ENCODE data around the gene APEH. TPM values are rescaled to one million over a fixed set of nuclear protein-coding genes. Genes with fewer than 3 reads are reported as not detected.
A peak's percentile ranks its signal among the peaks of the same experiment; 100 is the strongest.
"Not testable (repeated sequence)": the region's sequence is repeated elsewhere in the genome, so short reads cannot be mapped to it uniquely, and the experiment has no call there.

APEH gene
- total RNA-seq, 1 experiment from 2014 or later, result 87.5 TPM

- not testable (repeated sequence) for H3K27me3 ChIP-seq, H3K36me3 ChIP-seq, H3K4me3 ChIP-seq, DNase-seq, H3K9me3 ChIP-seq
Observed at GRCh38 chr3:49695350-49696015, 21.3 kb downstream of the APEH start.

GRCh38 chr3:49699281-49699979 lies 25.3 kb downstream of the APEH start:
- Histone ChIP-seq H3K36me3 (no peaks in the 10 kb centered on the region), H3K9me3 (no peaks in the 10 kb centered on the region), H3K27me3 (no peaks in the 10 kb centered on the region), H3K4me3 (no peak overlapping the region)
- no peak for DNase-seq

- DNase-seq, result no peak
- no peaks in the 10 kb centered on the region for H3K9me3 ChIP-seq
- H3K4me3 ChIP-seq, result no peak overlapping the region
- H3K36me3 ChIP-seq, result no peaks in the 10 kb centered on the region
- H3K27me3 ChIP-seq, result no peaks in the 10 kb centered on the region
Observed at GRCh38 chr3:49700014-49700413, 25.9 kb downstream of the APEH start.

- Histone ChIP-seq H3K36me3 (no peaks in the 10 kb centered on the region), H3K27me3 (no peaks in the 10 kb centered on the region), H3K9me3 (no peaks in the 10 kb centered on the region), H3K4me3 (no peak overlapping the region)
- DNase-seq, result no peak
Observed at GRCh38 chr3:49700453-49701128, 26.4 kb downstream of the APEH start.

GRCh38 chr3:49701388-49702077 lies 27.4 kb downstream of the APEH start:
- DNase-seq, result no peak
- H3K4me3 ChIP-seq, result no peak overlapping the region
- no peaks in the 10 kb centered on the region for H3K27me3 ChIP-seq
- H3K36me3 ChIP-seq, result no peaks in the 10 kb centered on the region
- no peaks in the 10 kb centered on the region for H3K9me3 ChIP-seq

GRCh38 chr3:49702672-49703071 lies 28.5 kb downstream of the APEH start:
- no peak for DNase-seq
- Histone ChIP-seq H3K9me3 (no peaks in the 10 kb centered on the region), H3K4me3 (no peak overlapping the region)

GRCh38 chr3:49703443-49703927 lies 29.3 kb downstream of the APEH start:
- Histone ChIP-seq H3K27me3 (no peaks in the 10 kb centered on the region), H3K9me3 (no peaks in the 10 kb centered on the region), H3K4me3 (no peak overlapping the region), H3K36me3 (no peaks in the 10 kb centered on the region)
- peak; percentile 49 for DNase-seq

More at GRCh38 chr3:49702672-49703071, 28.5 kb downstream of the APEH start:
- Histone ChIP-seq H3K27me3 (no peaks in the 10 kb centered on the region), H3K36me3 (no peaks in the 10 kb centered on the region)

- DNase-seq, result no peak
- H3K4me3 ChIP-seq, result no peak overlapping the region
- no peaks in the 10 kb centered on the region for H3K9me3 ChIP-seq
- no peaks in the 10 kb centered on the region for H3K27me3 ChIP-seq
- no peaks in the 10 kb centered on the region for H3K36me3 ChIP-seq
Observed at GRCh38 chr3:49703956-49704355, 29.8 kb downstream of the APEH start.

GRCh38 chr3:49704629-49705028 lies 30.5 kb downstream of the APEH start:
- H3K36me3 ChIP-seq, result no peaks in the 10 kb centered on the region
- H3K27me3 ChIP-seq, result no peaks in the 10 kb centered on the region
- H3K4me3 ChIP-seq, result no peak overlapping the region
- DNase-seq, result no peak
- H3K9me3 ChIP-seq, result no peaks in the 10 kb centered on the region

- H3K27me3 ChIP-seq, result no peaks in the 10 kb centered on the region
- DNase-seq, result no peak
Observed at GRCh38 chr3:49705390-49705960, 31.3 kb downstream of the APEH start.

GRCh38 chr3:49706456-49707112 lies 32.4 kb downstream of the APEH start:
- no peaks in the 10 kb centered on the region for H3K9me3 ChIP-seq
- DNase-seq, result no peak
- H3K27me3 ChIP-seq, result no peaks in the 10 kb centered on the region
- H3K4me3 ChIP-seq, result no peak overlapping the region
- no peaks in the 10 kb centered on the region for H3K36me3 ChIP-seq

More at GRCh38 chr3:49705390-49705960, 31.3 kb downstream of the APEH start:
- Histone ChIP-seq H3K36me3 (no peaks in the 10 kb centered on the region), H3K4me3 (no peak overlapping the region), H3K9me3 (no peaks in the 10 kb centered on the region)

GRCh38 chr3:49707113-49707480 lies 32.9 kb downstream of the APEH start:
- no peaks in the 10 kb centered on the region for H3K9me3 ChIP-seq
- peak; percentile 57 for DNase-seq
- H3K36me3 ChIP-seq, result no peaks in the 10 kb centered on the region
- H3K4me3 ChIP-seq, result no peak overlapping the region
- no peaks in the 10 kb centered on the region for H3K27me3 ChIP-seq

- H3K4me3 ChIP-seq, result no peak overlapping the region
- no peak for DNase-seq
- H3K9me3 ChIP-seq, result no peaks in the 10 kb centered on the region
- no peaks in the 10 kb centered on the region for H3K36me3 ChIP-seq
- no peaks in the 10 kb centered on the region for H3K27me3 ChIP-seq
Observed at GRCh38 chr3:49709852-49710251, 35.7 kb downstream of the APEH start.

GRCh38 chr3:49711489-49711888 lies 37.3 kb downstream of the APEH start:
- no peaks in the 10 kb centered on the region for H3K9me3 ChIP-seq
- no peak for DNase-seq
- no peak overlapping the region for H3K4me3 ChIP-seq
- H3K27me3 ChIP-seq, result no peaks in the 10 kb centered on the region
- H3K36me3 ChIP-seq, result no peaks in the 10 kb centered on the region

- Histone ChIP-seq H3K36me3 (no peaks in the 10 kb centered on the region), H3K9me3 (no peaks in the 10 kb centered on the region), H3K27me3 (no peaks in the 10 kb centered on the region), H3K4me3 (no peak overlapping the region)
- no peak for DNase-seq
Observed at GRCh38 chr3:49712166-49712565, 38.0 kb downstream of the APEH start.

- no peaks in the 10 kb centered on the region for H3K36me3 ChIP-seq
- H3K27me3 ChIP-seq, result no peaks in the 10 kb centered on the region
- DNase-seq, result no peak
- H3K9me3 ChIP-seq, result no peaks in the 10 kb centered on the region
- H3K4me3 ChIP-seq, result no peak overlapping the region
Observed at GRCh38 chr3:49712631-49713317, 38.6 kb downstream of the APEH start.
